Body of pancreas (tissue), 4 donors: ENCODE data around the gene LAMTOR5. TPM values are rescaled to one million over a fixed set of nuclear protein-coding genes. Genes with fewer than 3 reads are reported as not detected.
A peak's percentile ranks its signal among the peaks of the same experiment; 100 is the strongest.

Experiments used
- ATAC-seq: fragments of 150-250 bp; one replicate; pipeline ENCODE4 v1.9.1; 2016
- DNase-seq, 4 donors: peaks; one replicate each; pipeline ENCODE4 v3.0.0-alpha.2; 2019
- H3K27ac ChIP-seq, 4 donors: fragments of 200-600 bp; sonication (generic); 1 replicate in 3 of 4; 2 replicates in 1 of 4; pipeline versions ENCODE4 v1.5.1 to v1.6.1; 2016 to 2019; ENCODE audit warnings: mild to moderate bottlenecking in 1 of 4, mixed read lengths in 1 of 4, moderate library complexity in 1 of 4
- H3K27me3 ChIP-seq, 2 donors: fragments of 200-600 bp; sonication (generic); one replicate each; pipeline ENCODE4 v1.6.0; 2016; ENCODE audit warnings: mild to moderate bottlenecking in 1 of 2
- H3K36me3 ChIP-seq, 2 donors: fragments of 200-600 bp; sonication (generic); replicated peaks in 1 of 2; 2 replicates each; pipeline ENCODE4 v1.5.1; 2016; ENCODE audit warnings: low read depth in 2 of 2; ENCODE audit not compliant: insufficient read depth in 1 of 2
- H3K4me1 ChIP-seq: fragments of 200-600 bp; sonication (generic); one replicate; pipeline ENCODE4 v1.6.0; 2016
- H3K4me3 ChIP-seq, 2 donors: fragments of 200-600 bp; sonication (generic); 1 replicate in 1 of 2; 2 replicates in 1 of 2; pipeline ENCODE4 v1.5.1; 2016 to 2019
- H3K9me3 ChIP-seq, 3 donors: fragments of 200-600 bp; sonication (generic); 1 replicate in 2 of 3; 2 replicates in 1 of 3; pipeline ENCODE4 v1.5.1; 2016
- CTCF ChIP-seq, 7 experiments: fragments of 450-650 bp in 4 of 7; fragments of 200-600 bp in 3 of 7; sonication (generic) in 3 of 7; IDR thresholded peaks; one replicate each; pipeline ENCODE4 v1.5.1; 2016 to 2019; ENCODE audit warnings: antibody characterized with exemption in 7 of 7
- POLR2A ChIP-seq, 3 donors: fragments of 450-650 bp; IDR thresholded peaks; one replicate each; pipeline ENCODE4 v1.6.1; 2016; ENCODE audit warnings: antibody characterized with exemption in 3 of 3, mild to moderate bottlenecking in 2 of 3
- WGBS, 2 donors: methylation state at CpG; one replicate each; pipeline ENCODE4 v1.1.5; 2017; 5-methylcytosine and 5-hydroxymethylcytosine counted together
- intact Hi-C: fragments of 100-400 bp; cut with DNase I; formaldehyde crosslinking; loops from one replicate; pipeline ENCODE4 v1.15.1; 2023
- total RNA-seq, 2 donors: library from RNA; depleted of rRNA; stranded (reverse); fragments of >200 nt; gene quantifications; one replicate each; pipeline ENCODE4 v1.1.0, GENCODE V29; 2016

The LAMTOR5 gene
- total RNA-seq: 10 to 100 TPM in 1 of 2 donors, 1 to 10 TPM in 1; 8.6 to 25.4 TPM

DNA sequence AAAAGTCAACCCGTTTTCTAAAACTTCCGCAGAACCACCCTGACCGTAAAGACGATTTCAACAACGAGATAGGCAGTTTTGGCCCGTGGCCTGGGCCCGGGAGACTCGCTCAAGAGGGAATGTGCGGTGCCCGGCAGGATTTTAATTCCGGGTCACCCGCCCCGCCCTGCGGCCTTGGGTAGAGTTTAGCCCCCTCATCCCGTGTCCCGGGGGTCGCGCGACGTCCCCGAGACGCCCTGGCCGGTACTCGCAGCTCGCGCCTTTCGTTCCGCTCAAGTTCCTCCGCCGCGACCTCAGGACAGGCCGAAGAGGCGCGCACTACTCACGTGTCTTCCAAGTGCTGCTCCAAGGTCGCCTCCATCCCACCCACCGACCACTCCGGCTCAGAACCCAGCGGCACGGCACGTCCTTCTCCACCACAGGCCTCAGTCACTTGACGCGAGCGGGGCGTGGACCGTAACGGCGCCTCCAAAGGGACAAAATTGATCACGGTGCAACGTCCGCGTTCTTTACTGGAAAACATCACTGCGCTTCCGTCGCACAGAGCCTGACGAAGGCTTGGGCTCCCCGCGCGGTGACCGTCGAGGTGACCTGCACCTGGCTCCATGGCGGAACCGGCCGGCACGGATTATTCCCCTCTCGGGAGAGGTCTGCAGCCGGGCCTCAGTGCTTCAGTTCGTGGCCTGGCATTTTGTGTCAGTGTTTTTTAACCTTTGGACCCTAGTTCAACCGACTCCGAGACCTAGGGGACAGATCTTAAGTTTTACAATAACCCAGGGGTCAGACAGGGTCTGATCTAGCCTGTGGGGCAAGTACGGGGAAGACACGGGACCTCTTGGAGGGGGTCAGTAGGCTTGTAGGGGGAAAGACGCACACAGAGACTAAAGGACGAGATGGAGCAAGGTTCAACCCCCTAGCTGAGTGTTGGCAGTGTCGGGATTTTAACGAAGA is at the start of gene LAMTOR5:
LAMTOR5 (minus strand) TSS at position 435 of the 951 bp plus-strand sequence; CDS start at position 361, 74 bp downstream.
- Histone ChIP-seq H3K9me3 (no peaks in the 10 kb centered on the region), H3K27ac (peak within 1 kb of the TSS; percentile 86 to 91 (median 90)), H3K4me3 (peak within 1 kb of the TSS; percentile 63 to 97), H3K36me3 (peaks cover under 1 to 7% of the 10 kb centered on the region in 2 donors), H3K27me3 (no peaks in the 10 kb centered on the region), H3K4me1 (peaks cover 19% of the 10 kb centered on the region)
- 0% methylated on average over 36 to 68 of the region's 76 CpGs for WGBS, 2 donors
- TF ChIP-seq CTCF (IDR thresholded peaks at IDR 0.05): peak in 3 of 7 experiments; percentile 10 to 41 (median 14)
- peak; percentile 73 to 91 (median 90) for TF ChIP-seq POLR2A (IDR thresholded peaks at IDR 0.05)
- DNase-seq (peak; percentile 90 to 95 (median 93)), ATAC-seq (peak; percentile 97)
- intact Hi-C loops: no loop called here

- H3K36me3 ChIP-seq: no peaks in the 10 kb centered on the region
- WGBS, 2 donors: 75 to 84% methylated on average over 4 to 5 of the region's 5 CpGs
- H3K4me3 ChIP-seq: no peak overlapping the region
- no peaks in the 10 kb centered on the region for H3K4me1 ChIP-seq
- no peaks in the 10 kb centered on the region for H3K27me3 ChIP-seq
- intact Hi-C loops: loop anchor here (10.0 kb wide), 1 partner anchor 142 kb away; no protein-coding TSS in a partner anchor
- no peak overlapping the region for H3K27ac ChIP-seq
- ATAC-seq (no peak), DNase-seq (no peak)
- TF ChIP-seq POLR2A (IDR thresholded peaks at IDR 0.05) (no peak), CTCF (IDR thresholded peaks at IDR 0.05) (no peak)
- H3K9me3 ChIP-seq: no peaks in the 10 kb centered on the region
Measured at GRCh38 chr1:110457206-110457605, 49.7 kb upstream of the LAMTOR5 start.

GRCh38 chr1:110455151-110455550 is 47.7 kb upstream of the LAMTOR5 start:
- Histone ChIP-seq H3K9me3 (no peaks in the 10 kb centered on the region), H3K4me1 (no peaks in the 10 kb centered on the region), H3K4me3 (no peak overlapping the region), H3K27ac (no peak overlapping the region), H3K27me3 (no peaks in the 10 kb centered on the region), H3K36me3 (no peaks in the 10 kb centered on the region)
- WGBS, 2 donors: 43 to 68% methylated on average over 4 to 8 of the region's 8 CpGs
- no peak for TF ChIP-seq POLR2A (IDR thresholded peaks at IDR 0.05)
- TF ChIP-seq CTCF (IDR thresholded peaks at IDR 0.05): no peak
- ATAC-seq (no peak), DNase-seq (no peak)
- intact Hi-C loops: loop anchor here (10.0 kb wide), 1 partner anchor 140 kb away; no protein-coding TSS in a partner anchor

DNA sequence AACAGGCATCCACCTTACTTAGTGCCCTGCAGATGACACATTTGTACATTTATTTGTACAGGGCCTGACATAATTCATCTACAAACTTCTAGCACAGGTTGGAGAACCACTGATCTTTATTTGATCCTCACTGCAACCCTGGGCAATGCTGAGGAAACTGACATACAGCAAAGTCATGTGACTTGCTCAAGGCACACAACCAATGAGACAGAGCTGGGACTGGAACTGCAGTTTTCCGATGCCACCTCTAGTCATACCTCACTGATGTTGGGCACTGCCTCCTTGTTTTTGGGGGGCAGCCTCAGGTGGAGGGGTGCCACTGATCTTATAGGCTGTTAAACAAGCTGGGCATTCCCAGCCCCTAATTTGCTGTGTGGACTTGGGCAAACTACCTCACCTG is 46.8 kb upstream of the LAMTOR5 start:
- ATAC-seq (no peak), DNase-seq (no peak)
- intact Hi-C loops: loop anchor here (10.0 kb wide), 1 partner anchor 140 kb away; no protein-coding TSS in a partner anchor
- no peak overlapping the region for H3K4me3 ChIP-seq
- H3K27me3 ChIP-seq: no peaks in the 10 kb centered on the region
- no peak for TF ChIP-seq CTCF (IDR thresholded peaks at IDR 0.05)
- TF ChIP-seq POLR2A (IDR thresholded peaks at IDR 0.05): no peak
- no peaks in the 10 kb centered on the region for H3K9me3 ChIP-seq
- no peaks in the 10 kb centered on the region for H3K36me3 ChIP-seq
- 67 to 75% methylated on average over 1 of the region's 1 CpG for WGBS, 2 donors
- no peaks in the 10 kb centered on the region for H3K4me1 ChIP-seq
- H3K27ac ChIP-seq: no peak overlapping the region
